GM21423 (cell line): ENCODE data around the gene ALG6.

ENCODE experiments used
- ATAC-seq: cut with Tn5 transposase; IDR thresholded peaks from one replicate; pipeline ENCODE4 v1.9.1; 2021; ENCODE audit warnings: mild to moderate bottlenecking, moderate library complexity; ENCODE audit not compliant: unreplicated experiment

ALG6 gene

GRCh38 chr1:63487336-63488065 lies 120.1 kb downstream of the ALG6 start:
- ATAC-seq = no peak
